Brain microvascular endothelial cell (primary cell): Measurements from ENCODE around the gene F2RL3.
"Not testable (repeated sequence)": the region's sequence is repeated elsewhere in the genome, so short reads cannot be mapped to it uniquely, and the experiment has no call there.

Experiments
- DNase-seq: peaks from one replicate; pipeline ENCODE4 v3.0.0-alpha.2; 2020
- H3K27ac ChIP-seq: fragments of 250-450 bp; sonication (Bioruptor Pico); 2 replicates; pipeline ENCODE4 v1.5.1; 2020; ENCODE audit warnings: mild to moderate bottlenecking, moderate library complexity
- H3K27me3 ChIP-seq: fragments of 250-450 bp; sonication (Bioruptor Pico); replicated peaks from 2 replicates; pipeline ENCODE4 v1.5.1; 2020; ENCODE audit warnings: mild to moderate bottlenecking
- H3K36me3 ChIP-seq: fragments of 250-450 bp; sonication (Bioruptor Pico); replicated peaks from 2 replicates; pipeline ENCODE4 v1.5.1; 2020; ENCODE audit warnings: mild to moderate bottlenecking
- H3K4me3 ChIP-seq: 2 replicates; pipeline ENCODE4 v1.5.1; 2011; ENCODE audit warnings: low read depth, mild to moderate bottlenecking, control low read depth, low read length, moderate library complexity
- in situ Hi-C: cut with HindIII; loops from 2 replicates; pipeline ENCODE4 v1.10.0; 2017; ENCODE audit warnings: low sequenced_read_pairs, low pct_ligation_motif_present
- TF ChIP-seq, protein P1 (sequence below): IDR thresholded peaks from 2 replicates; pipeline ENCODE4 v1.5.1; 2011; ENCODE audit warnings: low read depth, mild to moderate bottlenecking, moderate library complexity, low read length, control low read depth, inconsistent platforms; ENCODE audit errors: missing control alignments

Gene F2RL3

DNA sequence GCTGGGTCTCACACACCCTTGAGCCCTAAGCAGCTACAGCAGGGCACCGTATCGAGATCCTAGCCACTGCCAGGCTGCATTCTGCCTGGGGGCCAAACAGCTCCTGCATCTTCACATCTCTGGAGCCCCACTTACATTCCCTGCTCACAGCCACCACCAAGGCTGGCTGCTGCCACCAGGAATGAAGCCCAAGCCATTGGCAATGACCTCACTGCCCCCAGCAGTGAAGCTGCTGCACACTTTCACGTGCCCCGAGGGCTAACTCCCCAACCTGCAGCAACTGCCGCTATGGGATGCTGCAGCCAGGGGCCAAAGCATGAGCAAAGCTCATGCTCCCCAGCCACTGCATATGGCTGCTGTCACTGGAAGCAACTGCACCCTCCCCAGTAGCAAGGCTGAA, 42.0 kb downstream of the F2RL3 start:
- H3K36me3 ChIP-seq: no peaks in the 10 kb centered on the region
- TF ChIP-seq, protein P1, sequence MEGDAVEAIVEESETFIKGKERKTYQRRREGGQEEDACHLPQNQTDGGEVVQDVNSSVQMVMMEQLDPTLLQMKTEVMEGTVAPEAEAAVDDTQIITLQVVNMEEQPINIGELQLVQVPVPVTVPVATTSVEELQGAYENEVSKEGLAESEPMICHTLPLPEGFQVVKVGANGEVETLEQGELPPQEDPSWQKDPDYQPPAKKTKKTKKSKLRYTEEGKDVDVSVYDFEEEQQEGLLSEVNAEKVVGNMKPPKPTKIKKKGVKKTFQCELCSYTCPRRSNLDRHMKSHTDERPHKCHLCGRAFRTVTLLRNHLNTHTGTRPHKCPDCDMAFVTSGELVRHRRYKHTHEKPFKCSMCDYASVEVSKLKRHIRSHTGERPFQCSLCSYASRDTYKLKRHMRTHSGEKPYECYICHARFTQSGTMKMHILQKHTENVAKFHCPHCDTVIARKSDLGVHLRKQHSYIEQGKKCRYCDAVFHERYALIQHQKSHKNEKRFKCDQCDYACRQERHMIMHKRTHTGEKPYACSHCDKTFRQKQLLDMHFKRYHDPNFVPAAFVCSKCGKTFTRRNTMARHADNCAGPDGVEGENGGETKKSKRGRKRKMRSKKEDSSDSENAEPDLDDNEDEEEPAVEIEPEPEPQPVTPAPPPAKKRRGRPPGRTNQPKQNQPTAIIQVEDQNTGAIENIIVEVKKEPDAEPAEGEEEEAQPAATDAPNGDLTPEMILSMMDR: no peak
- no peak overlapping the region for H3K27ac ChIP-seq
- no peak for DNase-seq
- H3K27me3 ChIP-seq: no peaks in the 10 kb centered on the region
- no peak overlapping the region for H3K4me3 ChIP-seq
- in situ Hi-C loops: no loop called here

- Histone ChIP-seq H3K4me3 (no peak overlapping the region), H3K27ac (no peak overlapping the region), H3K36me3 (no peaks in the 10 kb centered on the region), H3K27me3 (no peaks in the 10 kb centered on the region)
- in situ Hi-C loops: no loop called here
- TF ChIP-seq, protein P1: no peak
- no peak for DNase-seq
These were observed 42.5 kb downstream of the F2RL3 start for GRCh38 chr19:16931306-16931705.

DNA sequence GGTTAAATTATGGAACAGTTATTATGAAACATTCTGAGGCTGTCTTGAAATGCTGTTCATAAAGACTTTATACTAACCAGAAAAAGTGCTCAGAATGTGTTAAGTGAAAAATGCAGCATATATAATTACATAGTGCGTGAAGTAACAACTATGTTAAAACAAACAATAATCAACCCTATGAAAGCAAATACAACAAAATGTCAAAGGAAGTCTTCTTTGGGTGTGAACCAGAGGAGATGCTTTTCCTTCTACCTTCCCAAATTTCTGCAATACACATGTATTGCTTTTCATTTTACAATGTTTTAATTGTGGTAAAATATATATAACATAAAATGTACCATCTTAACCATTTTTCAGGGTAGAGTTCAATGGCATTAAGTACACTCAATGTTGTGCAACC, 45.7 kb downstream of the F2RL3 start:
- no peak for DNase-seq
- Histone ChIP-seq H3K27me3 (no peaks in the 10 kb centered on the region), H3K36me3 (no peaks in the 10 kb centered on the region), H3K27ac (no peak overlapping the region), H3K4me3 (no peak overlapping the region)
- in situ Hi-C loops: no loop called here
- TF ChIP-seq, protein P1: no peak

DNA sequence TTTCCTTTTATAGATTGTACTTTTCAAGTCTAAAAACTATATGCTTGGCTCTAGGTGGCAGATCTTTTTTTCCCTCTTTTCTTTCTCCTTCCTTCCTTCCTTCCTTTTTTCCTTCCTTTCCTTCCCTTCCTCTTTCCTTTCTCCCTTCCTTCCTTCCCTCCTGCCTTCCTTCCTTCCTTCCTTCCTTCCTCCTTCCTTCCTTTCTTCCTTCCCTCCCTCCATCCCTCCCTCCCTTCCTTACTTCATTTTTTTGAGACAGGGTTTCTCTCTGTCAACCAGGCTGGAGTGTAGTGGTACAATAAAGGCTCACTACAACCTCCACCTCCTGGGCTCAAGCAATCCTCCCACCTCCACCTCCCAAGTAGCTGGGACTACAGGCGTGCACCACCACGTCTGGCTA, 48.1 kb downstream of the F2RL3 start:
- no peaks in the 10 kb centered on the region for H3K27me3 ChIP-seq
- no peak overlapping the region for H3K27ac ChIP-seq
- no peak overlapping the region for H3K4me3 ChIP-seq
- no peaks in the 10 kb centered on the region for H3K36me3 ChIP-seq
- in situ Hi-C loops: no loop called here
- no peak for DNase-seq
- TF ChIP-seq, protein P1: no peak

DNA sequence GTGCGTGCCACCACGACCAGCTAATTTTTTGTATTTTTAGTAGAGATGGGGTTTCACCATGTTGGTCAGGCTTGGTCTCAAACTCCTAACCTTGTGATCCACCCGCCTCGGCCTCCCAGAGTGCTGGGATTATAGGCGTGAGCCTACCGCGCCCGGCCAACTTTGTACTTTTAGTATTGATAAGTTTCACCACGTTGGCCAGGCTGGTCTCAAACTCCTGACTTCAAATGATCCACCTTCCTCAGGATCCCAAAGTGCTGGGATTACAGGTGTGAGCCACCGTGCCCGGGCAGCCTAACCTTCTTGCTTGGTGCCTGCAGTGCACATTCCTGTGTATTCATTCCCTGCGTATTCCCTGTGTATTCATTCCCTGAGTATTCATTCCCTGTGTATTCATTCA, 49.0 kb downstream of the F2RL3 start:
- DNase-seq, H3K4me3 ChIP-seq, H3K27me3 ChIP-seq, H3K36me3 ChIP-seq, H3K27ac ChIP-seq, in situ Hi-C loops: not testable (repeated sequence)

- no peaks in the 10 kb centered on the region for H3K27me3 ChIP-seq
- in situ Hi-C loops: no loop called here
- TF ChIP-seq, protein P1: no peak
These were observed 49.4 kb downstream of the F2RL3 start for GRCh38 chr19:16938211-16938610.

DNA sequence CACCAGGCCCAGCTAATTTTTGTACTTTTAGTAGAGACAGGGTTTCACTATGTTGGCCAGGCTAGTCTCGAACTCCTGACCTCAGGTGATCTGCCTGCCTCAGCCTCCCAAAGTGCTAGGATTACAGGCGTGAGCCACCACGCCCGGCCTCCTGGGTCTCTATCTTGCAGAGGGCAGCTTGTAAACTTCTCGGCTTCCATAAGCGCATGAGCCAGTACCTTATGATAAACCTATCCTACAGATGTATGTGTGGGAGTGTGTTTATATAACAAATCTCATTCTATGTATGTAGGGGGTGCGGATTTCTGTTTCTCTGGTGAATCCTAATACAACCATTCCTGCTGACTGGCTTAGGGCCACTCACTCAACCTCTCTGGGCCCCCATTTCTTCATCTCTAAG, 51.3 kb downstream of the F2RL3 start:
- H3K27me3 ChIP-seq, H3K4me3 ChIP-seq, H3K27ac ChIP-seq, DNase-seq, H3K36me3 ChIP-seq, in situ Hi-C loops: not testable (repeated sequence)

More at GRCh38 chr19:16938211-16938610, 49.4 kb downstream of the F2RL3 start:
- DNase-seq: no peak
- Histone ChIP-seq H3K27ac (no peak overlapping the region), H3K4me3 (no peak overlapping the region), H3K36me3 (no peaks in the 10 kb centered on the region)
